Inflammatory macrophage treated with lipopolysaccharide for 4 hours (primary cell): ENCODE results near the gene USP28.
"Not testable (repeated sequence)": the region's sequence is repeated elsewhere in the genome, so short reads cannot be mapped to it uniquely, and the experiment has no call there.

Experiments
- DNase-seq: peaks from one replicate; pipeline ENCODE4 v3.0.0-alpha.2; 2020

Gene USP28, protein sequence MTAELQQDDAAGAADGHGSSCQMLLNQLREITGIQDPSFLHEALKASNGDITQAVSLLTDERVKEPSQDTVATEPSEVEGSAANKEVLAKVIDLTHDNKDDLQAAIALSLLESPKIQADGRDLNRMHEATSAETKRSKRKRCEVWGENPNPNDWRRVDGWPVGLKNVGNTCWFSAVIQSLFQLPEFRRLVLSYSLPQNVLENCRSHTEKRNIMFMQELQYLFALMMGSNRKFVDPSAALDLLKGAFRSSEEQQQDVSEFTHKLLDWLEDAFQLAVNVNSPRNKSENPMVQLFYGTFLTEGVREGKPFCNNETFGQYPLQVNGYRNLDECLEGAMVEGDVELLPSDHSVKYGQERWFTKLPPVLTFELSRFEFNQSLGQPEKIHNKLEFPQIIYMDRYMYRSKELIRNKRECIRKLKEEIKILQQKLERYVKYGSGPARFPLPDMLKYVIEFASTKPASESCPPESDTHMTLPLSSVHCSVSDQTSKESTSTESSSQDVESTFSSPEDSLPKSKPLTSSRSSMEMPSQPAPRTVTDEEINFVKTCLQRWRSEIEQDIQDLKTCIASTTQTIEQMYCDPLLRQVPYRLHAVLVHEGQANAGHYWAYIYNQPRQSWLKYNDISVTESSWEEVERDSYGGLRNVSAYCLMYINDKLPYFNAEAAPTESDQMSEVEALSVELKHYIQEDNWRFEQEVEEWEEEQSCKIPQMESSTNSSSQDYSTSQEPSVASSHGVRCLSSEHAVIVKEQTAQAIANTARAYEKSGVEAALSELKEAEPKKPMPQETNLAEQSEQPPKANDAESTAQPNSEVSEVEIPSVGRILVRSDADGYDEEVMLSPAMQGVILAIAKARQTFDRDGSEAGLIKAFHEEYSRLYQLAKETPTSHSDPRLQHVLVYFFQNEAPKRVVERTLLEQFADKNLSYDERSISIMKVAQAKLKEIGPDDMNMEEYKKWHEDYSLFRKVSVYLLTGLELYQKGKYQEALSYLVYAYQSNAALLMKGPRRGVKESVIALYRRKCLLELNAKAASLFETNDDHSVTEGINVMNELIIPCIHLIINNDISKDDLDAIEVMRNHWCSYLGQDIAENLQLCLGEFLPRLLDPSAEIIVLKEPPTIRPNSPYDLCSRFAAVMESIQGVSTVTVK

DNA sequence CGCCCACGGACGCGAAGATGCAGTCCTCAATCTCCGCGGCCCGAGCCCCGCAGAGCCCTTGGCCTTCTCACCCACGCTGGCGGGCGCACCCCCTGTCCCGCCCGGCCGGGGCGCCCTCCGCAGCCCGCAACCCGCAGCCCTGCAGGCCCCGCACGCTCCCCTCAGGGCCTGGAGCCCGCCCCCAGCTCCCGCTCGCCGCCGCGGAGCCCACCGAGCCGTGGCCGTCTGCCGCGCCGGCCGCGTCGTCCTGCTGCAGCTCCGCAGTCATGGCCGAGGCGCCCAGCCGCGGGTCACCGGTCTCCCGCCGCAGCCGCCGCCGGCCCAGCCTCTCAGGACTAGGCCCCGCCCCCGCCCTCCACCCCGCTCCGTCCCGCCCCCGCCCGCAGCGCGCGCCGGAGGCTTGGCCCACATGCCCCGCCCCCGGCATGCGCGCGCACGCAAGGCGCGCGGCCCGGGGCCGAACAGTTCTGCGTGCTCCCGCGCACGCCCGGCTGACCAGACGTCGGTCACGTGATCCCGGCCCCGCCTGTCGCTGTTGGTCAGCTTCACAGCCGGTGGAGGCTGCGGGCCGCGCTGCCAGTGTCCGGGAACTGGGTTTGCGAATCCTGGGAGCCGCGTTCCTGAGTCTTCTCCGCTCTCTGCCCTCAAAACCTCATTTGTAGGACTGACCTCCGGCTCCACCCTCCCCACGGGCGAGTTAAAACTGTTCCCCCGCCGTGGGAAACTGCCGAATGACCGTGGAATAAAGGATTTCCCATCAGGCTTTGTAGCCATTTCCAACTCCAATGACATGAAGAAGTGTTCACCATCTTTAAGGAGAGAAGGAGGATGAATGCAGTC is at the start of gene USP28:
Gene USP28, minus strand, starts transcription at position 339 of the 840 bp plus-strand sequence. Its CDS starts 71 bp downstream, at position 268.
- peak; percentile 98 for DNase-seq

DNA sequence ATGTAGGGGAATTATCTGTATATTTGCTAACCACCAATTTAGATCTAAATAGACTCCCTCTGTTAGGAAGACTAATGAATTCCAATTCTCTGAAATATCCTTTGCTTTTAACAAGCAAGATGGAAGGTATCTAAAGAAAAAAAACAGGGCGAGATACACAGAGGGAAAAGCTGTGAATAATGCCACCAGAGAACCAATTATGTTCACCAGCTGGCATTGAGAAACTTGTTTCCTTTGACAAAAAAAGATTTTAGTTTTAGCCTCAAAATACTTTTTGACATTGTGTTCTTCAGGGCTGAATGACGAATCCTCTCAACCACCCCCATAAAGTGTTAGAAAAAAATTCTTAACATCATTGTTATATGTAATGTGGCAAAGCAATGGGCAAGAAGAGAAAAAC is 48.2 kb upstream of the USP28 start:
- no peak for DNase-seq

DNA sequence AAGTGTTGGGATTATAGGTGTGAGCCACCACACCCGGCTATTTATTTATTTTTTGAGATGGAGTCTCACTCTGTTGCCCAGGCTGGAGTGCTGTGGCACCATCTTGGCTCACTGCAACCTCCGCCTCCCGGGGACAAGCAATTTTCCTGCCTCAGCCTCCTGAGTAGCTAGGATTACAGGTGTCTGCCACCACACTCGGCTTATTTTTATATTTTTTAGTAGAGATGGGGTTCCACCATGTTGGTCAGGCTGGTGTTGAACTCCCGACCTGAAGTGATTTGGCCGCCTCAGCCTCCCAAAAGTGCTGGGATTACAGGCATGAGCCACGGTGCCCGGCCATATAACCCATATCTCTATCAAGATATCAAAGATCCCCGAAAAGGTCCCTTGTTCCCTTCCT is 36.1 kb upstream of the USP28 start:
- DNase-seq = not testable (repeated sequence)

DNA sequence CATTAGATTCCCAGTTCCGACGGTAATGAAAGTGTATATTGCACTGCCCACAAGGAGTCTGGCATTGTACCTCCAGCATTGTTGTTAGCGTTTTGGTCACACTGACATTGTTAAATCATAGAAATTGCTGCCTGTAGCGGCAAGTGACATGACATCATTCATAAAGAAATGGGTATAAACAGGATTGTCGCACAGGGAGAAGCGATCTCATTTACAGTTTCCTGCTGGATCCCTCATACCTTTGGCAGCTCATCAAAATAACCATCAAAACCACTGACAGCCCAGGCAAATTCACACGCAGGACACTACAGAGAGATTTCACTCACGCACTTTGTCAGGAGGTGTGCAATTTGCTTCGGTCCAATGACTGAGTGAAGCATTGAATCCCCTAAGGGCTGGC is 32.7 kb upstream of the USP28 start:
- DNase-seq = no peak

DNA sequence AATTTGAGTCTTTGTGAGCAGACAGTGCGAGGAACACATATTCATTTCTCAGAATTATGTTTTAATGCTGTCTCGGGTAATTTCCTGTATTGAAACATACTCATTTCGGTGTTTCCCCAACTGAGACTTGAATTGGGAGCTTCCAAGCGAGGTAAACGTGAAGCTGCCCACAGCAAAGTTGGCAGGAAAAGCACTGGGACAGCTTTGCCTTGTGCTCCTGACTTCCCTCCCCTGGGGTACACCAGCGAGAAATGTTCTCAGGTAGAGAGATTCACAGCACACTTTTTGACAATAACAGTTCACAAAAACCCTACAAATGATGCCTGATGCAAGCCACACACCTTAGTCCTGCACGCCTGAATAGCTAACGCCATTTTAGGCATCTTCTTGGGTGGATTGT is 32.3 kb upstream of the USP28 start:
- no peak for DNase-seq

DNA sequence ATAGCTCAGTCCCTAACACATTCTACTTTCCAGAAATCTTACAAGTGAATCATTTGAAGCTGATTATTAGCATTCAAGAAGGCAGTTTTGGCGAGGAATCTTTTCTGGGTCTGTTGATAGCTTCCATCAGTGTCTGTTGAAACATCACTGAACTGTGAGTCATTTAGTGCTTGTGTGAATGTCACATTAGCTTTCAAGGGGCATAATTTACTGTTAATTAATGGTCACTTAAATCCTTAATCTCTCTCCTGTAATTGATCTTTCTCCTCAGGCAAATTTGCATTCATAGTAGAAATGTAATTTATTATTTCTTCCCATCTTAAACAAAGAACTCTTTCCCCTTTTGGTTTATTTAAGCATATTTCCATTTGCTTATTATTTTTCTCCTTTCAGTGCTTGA is 31.8 kb upstream of the USP28 start:
- no peak for DNase-seq

DNA sequence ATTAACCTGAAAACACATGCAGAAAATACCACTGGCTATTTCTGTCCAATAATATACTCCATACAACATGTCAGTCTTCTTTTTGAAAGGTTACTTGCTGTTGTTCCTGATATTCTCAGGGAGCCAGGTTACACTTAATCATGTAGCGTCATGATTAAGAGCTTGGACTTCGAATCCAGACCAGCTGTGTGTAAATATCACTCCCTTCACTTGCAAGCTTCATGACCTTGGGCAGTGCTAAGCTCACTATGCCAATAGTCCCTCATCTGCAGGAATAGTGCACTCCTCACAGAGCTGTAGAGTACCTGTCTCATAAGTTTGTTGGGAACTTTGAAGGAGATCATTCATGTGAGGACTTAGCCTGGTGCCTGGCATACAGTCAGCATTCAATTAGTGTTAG is 31.1 kb upstream of the USP28 start:
- DNase-seq = no peak

DNA sequence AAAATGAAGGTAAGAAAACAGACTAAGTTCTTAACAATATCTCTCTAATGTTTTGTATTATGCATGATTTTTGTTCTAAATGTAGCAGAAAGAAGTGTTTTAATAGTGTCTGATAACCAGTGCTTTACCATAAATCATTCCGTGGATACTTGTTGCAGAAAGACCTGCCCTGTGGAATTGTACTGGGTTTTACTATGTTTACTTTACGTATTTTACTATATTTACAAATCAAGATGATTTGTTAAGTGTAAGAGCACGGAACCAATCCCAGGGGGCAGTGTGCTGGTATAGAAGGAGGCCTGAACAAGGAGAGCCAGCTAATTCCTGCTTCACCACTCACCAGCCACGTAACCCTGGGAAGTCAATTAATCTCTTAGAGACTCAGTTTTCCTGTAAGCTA is 30.7 kb upstream of the USP28 start:
- no peak for DNase-seq

DNA sequence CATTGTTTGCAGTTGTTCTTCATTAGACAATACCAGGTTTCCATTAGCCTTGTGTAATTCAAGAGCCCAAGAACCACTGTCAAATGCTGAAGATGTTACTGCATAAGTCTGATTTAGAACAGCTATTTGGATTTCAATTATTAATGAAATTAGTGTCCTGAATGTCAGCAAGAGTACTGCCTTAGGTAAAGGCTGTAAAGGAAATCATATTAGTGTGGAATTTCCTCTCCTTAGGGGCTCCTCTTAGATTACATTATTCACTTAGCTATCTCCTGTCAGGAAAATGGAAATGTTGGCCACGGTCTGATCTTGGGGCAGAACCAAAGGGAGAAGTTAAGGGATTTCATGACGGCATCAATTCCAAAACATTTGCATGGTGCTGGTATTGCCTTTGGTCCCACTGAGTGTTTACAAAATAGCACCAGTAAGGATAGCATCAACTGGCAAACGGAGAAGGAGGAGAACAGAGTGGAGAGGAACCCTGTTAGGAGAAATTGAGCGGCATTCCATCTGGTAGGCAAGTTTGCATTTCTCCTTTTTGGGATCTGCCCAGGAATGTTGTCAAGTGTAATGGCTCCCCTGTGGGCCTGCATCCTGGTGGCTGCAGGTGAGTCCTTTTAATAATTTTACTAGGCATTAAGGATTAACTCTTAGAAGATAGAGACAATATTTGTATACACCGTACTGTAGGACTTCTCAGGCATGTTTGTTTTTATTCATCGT is 29.2 kb upstream of the USP28 start, which contains the start of gene HTR3B:
Gene HTR3B, plus strand, starts transcription at position 418 of the 723 bp plus-strand sequence. Its CDS starts 138 bp downstream, at position 556.
- no peak for DNase-seq

DNA sequence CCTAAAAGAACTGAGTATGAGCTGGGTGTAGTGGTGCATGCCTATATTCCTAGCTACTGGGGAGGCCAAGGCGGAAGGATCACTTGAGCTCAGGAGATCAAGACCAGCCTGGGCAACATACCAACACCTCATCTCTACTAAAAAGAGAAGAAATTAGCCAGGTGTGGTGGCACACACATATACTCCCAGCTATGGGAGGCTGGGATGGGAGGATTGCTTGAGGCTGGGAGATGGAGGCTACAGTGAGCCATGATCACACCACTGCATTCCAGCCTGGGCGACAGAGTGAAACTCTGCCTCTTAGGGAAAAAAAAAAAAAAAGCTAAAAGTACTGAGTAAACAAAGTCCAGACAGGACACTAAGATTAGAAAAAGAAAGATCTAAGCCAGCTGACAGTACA is 25.8 kb upstream of the USP28 start:
- no peak for DNase-seq

DNA sequence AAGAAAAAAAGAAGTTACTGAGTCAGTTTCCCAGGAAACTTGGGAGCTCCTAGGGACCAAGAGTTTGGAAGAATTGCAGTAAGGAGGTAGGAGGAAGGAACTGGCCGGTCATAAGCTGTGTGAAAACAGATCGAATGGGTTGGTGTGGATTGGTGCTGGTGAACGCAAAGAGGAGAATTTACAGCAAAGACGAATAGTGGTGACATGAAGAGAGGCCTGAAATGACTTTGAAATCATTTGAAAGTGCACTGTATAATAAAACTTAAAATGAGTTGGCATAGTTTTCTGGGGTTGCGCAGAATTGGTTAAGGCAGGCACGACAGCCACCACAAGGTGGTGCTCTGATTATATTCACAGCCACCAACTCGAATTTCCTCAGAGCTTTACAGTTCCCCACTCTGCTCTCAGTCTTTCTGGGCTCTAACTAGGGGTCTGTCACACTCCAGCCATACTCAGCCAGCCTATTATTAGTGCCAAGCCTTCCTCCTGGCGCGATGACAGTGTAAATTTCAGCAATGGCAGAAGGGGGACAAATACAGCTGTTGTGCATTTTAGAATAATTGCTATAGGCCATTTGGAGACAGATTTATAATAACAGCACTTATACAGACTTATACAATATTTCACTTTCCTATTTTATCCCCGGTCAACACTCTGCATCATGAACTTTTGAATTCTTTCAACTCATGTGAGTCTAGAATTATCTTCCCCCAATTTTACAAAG is 20.9 kb upstream of the USP28 start:
- DNase-seq = peak; percentile 16

DNA sequence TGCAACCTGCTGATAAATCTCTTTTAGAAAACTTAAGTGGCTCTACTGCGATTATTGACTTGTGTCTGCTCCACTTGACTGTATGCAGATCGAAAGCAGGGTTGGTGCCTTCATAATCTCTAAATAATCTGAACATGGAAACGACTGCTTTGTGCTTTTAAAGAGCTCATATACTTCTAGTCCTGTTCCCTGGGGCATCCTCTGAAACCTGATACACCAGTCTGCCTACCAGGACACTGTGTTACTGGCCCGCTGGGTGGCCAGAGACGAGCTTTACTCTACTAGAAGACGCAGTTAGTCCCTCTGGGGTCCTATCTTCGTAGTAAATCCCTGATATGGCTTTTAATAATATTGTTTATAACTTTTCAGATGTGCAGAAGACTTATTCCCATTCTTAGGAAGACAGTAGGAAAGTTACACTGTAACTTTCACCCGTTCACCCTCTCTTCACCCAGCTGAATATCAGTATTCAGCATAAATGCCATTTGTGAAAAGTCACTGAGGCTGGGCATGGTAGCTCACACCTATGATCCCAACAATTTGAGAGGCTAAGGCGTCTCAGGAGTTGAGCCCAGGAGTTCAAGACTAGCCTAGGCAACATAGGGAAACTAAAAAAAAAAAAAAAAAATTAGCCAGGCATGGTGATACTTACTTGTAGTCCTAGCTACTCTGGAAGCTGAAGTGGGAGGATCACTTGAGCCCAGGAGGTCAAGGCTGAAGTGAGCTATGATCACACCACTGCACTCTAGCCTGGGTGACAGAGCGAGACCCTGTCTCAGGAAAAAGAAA is 20.2 kb upstream of the USP28 start:
- DNase-seq = no peak

DNA sequence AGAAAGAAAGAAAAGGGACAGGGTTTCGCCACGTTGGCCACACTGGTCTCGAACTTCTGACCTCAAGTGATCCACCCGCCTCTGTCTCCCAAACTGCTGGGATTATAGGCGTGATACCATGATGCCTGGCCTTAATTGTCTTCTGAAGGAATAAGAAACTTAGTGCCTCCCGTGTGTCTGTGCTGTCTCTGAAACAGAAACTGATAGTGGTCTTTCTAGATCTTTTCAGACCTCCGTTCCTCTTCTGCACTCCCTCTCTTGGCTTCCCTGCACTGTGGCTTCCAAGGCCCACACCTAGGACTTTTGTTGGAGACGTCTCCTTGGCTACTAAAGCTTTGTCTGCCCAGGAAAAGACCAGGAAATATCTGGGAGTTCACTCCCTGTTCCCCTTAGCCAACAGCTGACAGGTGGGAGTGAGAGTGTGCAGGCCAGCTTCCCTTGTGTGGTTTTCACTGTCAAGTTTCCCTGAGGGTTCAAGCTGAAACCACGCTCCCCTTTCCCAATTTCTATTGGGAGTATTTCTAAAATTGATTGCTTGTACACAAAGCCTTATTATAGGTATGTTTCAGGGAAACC is 19.1 kb upstream of the USP28 start:
- peak; percentile 6 for DNase-seq

DNA sequence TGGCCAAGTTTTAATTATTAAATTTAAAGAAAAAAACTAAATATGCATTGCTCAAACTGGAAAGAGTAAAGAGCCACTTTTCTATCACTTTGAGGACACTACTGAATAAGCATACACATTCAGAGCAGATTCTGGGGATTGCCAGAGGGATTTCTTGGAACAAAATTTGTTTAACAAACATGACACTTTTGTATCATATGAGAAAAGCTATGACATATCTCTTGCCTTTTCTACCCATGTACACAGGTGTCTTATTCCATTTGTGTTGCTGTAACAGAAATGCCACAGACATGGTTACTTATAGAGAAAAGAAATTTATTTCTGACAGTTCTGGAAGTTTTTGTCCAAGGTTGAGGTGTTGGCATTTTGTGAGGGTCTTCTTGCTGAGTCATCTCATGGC is 13.5 kb upstream of the USP28 start:
- no peak for DNase-seq

DNA sequence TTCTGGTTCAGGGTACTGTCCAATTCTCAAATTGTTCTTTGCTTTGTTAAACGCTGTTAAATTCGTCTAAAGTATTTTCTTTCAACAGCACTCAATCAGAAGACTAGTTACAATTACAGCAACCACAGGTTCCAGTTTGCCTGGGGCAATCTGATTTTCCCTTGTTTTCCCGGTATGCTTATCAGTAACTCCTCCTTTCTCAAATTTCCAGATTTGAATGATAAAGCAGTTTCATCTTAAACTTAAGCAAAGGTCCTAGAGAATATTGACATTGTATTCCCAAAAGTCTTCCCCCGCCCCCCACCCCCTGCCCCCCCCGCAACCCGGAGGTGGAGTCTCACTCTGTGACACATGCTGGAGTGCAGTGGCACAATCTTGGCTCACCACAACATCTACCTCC is 10.5 kb upstream of the USP28 start:
- no peak for DNase-seq

DNA sequence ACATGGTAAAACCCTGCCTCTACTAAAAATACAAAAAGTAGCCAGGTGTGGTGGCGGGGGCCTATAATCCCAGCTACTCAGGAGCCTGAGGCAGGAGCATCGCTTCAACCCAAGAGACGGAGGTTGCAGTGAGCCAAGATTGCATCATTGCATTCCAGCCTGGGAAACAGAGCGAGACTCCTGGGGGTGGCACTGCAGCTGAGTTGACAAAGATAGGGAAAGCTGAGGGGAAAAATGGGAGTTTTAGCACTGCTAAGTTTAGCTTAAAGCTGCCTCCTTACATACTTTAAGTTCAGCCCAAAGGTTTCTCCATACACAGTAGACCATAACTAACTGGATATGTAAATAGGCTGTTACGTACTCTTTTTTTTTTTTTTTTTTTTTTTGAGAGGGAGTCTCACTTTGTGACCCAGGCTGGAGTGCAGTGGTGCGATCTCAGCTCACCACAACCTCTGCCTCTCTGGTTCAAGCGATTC is 9.0 kb upstream of the USP28 start:
- no peak for DNase-seq

DNA sequence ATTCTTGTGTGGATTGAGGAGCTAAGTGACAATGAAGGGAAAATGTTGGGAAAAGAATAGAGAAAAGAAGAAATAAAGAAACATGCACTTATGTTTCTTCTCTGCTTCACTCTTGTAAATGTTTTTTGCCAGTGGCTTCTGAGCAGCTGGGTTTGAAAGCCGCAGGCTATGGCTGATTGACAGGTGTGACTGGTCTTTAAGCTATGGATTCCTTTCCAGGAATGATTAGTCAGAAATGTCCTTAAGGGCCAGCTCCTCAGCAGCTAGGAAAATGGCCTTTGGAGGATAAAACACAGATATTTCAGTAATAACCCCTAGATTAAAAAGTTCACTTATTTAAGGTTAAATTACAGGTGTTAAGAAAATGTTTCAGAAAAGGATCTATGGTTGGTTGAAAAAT is 6.5 kb upstream of the USP28 start:
- DNase-seq = no peak

DNA sequence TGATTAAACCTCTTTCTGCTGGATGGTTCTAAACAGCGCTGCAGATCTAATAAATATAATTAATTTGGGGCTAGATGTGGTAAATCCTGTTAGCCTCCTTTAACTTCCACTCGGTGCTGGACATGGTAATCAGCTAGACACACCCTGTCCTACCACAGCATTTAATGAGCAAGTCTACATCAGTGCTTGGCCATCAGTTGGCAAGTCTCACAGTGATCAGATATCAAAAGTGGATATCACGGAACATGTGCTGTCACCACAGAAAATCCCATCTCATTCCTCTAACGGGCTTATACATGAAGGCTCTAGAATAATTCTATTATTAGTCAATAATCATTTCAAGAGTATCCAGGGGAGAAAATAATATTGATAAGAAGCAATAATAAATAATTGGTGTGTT is 5.6 kb upstream of the USP28 start:
- no peak for DNase-seq

DNA sequence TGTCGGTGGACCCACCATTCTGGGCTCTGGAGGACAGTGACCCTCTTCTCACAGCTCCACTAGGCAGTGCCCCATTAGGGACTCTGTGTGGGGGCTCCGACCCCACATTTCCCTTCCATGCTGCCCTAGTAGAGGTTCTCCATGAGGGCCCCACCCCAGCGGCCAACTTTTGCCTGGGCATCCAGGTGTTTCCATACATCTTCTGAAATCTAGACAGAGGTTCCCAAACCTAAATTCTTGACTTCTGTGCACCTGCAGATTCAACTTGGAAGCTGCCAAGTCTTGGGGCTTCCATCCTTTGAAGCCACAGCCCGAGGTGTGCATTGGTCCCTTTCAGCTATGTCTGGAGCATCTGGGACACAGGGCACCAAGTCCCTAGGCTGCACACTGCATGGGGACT is 4.1 kb upstream of the USP28 start:
- not testable (repeated sequence) for DNase-seq

DNA sequence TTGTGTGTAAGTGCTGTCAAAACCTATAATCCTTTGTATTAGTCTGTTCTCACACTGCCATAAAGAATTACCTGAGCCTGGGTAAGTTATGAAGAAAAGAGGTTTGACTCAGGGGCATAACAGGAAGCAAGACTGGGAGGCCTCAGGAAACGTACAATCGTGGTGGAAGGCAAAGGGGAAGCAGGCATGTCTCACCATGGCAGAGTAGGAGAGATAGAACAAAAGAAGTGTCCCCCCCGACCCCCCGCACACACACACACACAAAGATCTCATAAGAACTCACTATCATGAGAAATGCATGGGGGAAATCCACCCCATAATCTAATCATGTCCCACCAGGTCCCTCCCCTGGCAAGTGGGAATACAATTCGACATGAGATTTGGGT is 2.3 kb upstream of the USP28 start:
- no peak for DNase-seq
